ENCODE data around the gene PIEZO2. TPM values are rescaled to one million over a fixed set of nuclear protein-coding genes. Genes with fewer than 3 reads are reported as not detected.
"Not testable (repeated sequence)": the region's sequence is repeated elsewhere in the genome, so short reads cannot be mapped to it uniquely, and the experiment has no call there.

PIEZO2 gene
- 10 to 100 TPM in 1 of 4 donors, 1 to 10 TPM in 3; 2.7 to 11.7 (median 4.0) TPM for total RNA-seq

- DNase-seq (ENCODE audit: low spot score) (no peak), ATAC-seq (ENCODE audit: low FRiP score) (peak; percentile 83)
- TF ChIP-seq CTCF (IDR thresholded peaks at IDR 0.05): no peak
Measured at GRCh38 chr18:11149441-11150270, at the start of gene PIEZO2. PIEZO2 (minus strand) TSS chr18:11149569; CDS start chr18:11148588, 981 bp downstream.

GRCh38 chr18:11183637-11184036 lies 34.3 kb upstream of the PIEZO2 start:
- DNase-seq (ENCODE audit: low spot score): no peak
- no peak for ATAC-seq (ENCODE audit: low FRiP score)
- no peak for TF ChIP-seq CTCF (IDR thresholded peaks at IDR 0.05)

GRCh38 chr18:11181629-11182028 lies 32.3 kb upstream of the PIEZO2 start:
- not testable (repeated sequence) for ATAC-seq (ENCODE audit: low FRiP score); DNase-seq (ENCODE audit: low spot score)

DNA sequence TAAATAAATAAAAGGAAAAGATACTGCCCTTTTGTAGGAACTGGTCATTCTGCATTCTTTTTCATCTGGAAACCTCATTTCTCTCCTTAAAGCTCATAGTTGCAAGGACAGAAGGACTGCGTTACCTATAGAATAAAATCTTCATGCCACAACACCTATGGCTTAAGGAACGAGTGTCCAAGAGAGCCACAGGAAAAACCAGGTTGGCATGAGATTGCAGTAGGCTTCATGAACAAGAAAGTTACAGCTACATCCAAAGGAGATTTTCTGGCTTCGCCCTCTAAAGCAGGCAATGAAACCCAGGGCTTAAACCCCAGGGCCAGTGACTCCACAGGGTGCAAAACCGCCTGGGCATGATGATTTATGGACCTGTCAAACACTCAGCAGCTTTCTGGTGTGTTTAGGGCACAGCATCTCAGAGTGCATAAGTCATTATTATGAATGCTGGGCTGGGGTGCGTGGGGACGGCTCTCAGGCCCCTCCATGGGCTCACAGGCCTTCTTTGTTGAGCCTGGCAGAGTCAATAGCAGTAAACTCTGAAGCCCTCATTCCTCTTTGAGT lies 30.7 kb upstream of the PIEZO2 start:
- no peak for TF ChIP-seq CTCF (IDR thresholded peaks at IDR 0.05)

GRCh38 chr18:11178951-11179549 lies 29.7 kb upstream of the PIEZO2 start:
- no peak for DNase-seq (ENCODE audit: low spot score)

More for the DNA sequence above, 30.7 kb upstream of the PIEZO2 start:
- ATAC-seq (ENCODE audit: low FRiP score): no peak
- DNase-seq (ENCODE audit: low spot score): no peak

GRCh38 chr18:11177382-11177781 lies 28.0 kb upstream of the PIEZO2 start:
- no peak for TF ChIP-seq CTCF (IDR thresholded peaks at IDR 0.05)
- no peak for ATAC-seq (ENCODE audit: low FRiP score)
- DNase-seq (ENCODE audit: low spot score): no peak

More at GRCh38 chr18:11178951-11179549, 29.7 kb upstream of the PIEZO2 start:
- TF ChIP-seq CTCF (IDR thresholded peaks at IDR 0.05): no peak
- ATAC-seq (ENCODE audit: low FRiP score): peak; percentile 75

DNA sequence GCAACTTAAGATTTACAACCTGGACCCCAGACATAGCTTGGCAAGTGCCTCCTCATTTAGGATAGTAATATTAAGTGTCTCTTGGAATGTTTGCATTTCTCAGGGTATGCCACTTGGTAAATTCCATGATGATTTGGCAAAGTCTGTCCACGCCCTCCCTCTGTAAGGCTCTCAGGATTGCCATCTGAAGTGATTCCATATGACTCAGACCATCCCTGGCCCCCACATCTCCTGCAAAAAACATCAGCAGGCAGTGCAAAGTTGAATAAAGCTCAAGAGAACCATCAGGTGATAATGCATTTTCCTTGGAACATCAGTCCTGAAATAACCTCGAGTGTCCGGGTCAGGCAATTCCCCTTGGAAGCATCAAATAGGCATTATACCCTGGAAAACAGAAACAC lies 27.1 kb upstream of the PIEZO2 start:
- DNase-seq (ENCODE audit: low spot score) (no peak), ATAC-seq (ENCODE audit: low FRiP score) (peak; percentile 73)
- TF ChIP-seq CTCF (IDR thresholded peaks at IDR 0.05): no peak
